Mesenchymal stem cell (in vitro differentiated cells and primary cell): ENCODE data around the gene HOXA3.
A peak's percentile ranks its signal among the peaks of the same experiment; 100 is the strongest.

Experiments used
- DNase-seq: peaks from one replicate; pipeline ENCODE4 v3.0.0-alpha.2; 2013
- H2AFZ ChIP-seq: one replicate; pipeline ENCODE4 v1.6.1; 2013; ENCODE audit warnings: low read depth, mild to moderate bottlenecking, control low read depth, inconsistent platforms, low read length, moderate library complexity
- H2AK5ac ChIP-seq: 2 replicates; pipeline ENCODE4 v1.6.1; 2013; ENCODE audit warnings: low read length, moderate library complexity, mild to moderate bottlenecking, inconsistent platforms; ENCODE audit not compliant: severe bottlenecking
- H2BK120ac ChIP-seq: one replicate; pipeline ENCODE4 v1.6.1; 2013; ENCODE audit warnings: low read depth, mild to moderate bottlenecking, inconsistent platforms, low read length, moderate library complexity
- H2BK12ac ChIP-seq, 2 experiments: one replicate each; pipeline ENCODE4 v1.6.1; 2013; ENCODE audit warnings: inconsistent platforms in 2 of 2, low read length in 2 of 2, mild to moderate bottlenecking in 2 of 2, moderate library complexity in 2 of 2, control low read depth in 1 of 2
- H2BK15ac ChIP-seq: one replicate; pipeline ENCODE4 v1.6.1; 2013; ENCODE audit warnings: mild to moderate bottlenecking, low read depth, inconsistent platforms; ENCODE audit not compliant: poor library complexity, severe bottlenecking
- H2BK5ac ChIP-seq: 2 replicates; pipeline ENCODE4 v1.6.1; 2013; ENCODE audit warnings: low read depth, mild to moderate bottlenecking, low read length, control low read depth, inconsistent platforms; ENCODE audit not compliant: poor library complexity, severe bottlenecking
- H3K14ac ChIP-seq, 2 experiments: one replicate each; pipeline ENCODE4 v1.6.1; 2013; ENCODE audit warnings: inconsistent platforms in 2 of 2, low read length in 2 of 2, control low read depth in 1 of 2, mild to moderate bottlenecking in 1 of 2, moderate library complexity in 1 of 2
- H3K18ac ChIP-seq, 2 experiments: one replicate each; pipeline ENCODE4 v1.6.1; 2013; ENCODE audit warnings: inconsistent platforms in 2 of 2, low read length in 2 of 2, control low read depth in 1 of 2, low read depth in 1 of 2, mild to moderate bottlenecking in 1 of 2
- H3K23ac ChIP-seq, 2 experiments: one replicate each; pipeline ENCODE4 v1.6.1; 2013; ENCODE audit warnings: inconsistent platforms in 2 of 2, low read length in 2 of 2, mild to moderate bottlenecking in 2 of 2, moderate library complexity in 2 of 2, control low read depth in 1 of 2
- H3K27ac ChIP-seq: 2 replicates; pipeline ENCODE4 v1.5.1; 2013; ENCODE audit warnings: mild to moderate bottlenecking, moderate library complexity, low read length, control low read depth, inconsistent platforms; ENCODE audit not compliant: poor library complexity, severe bottlenecking
- H3K27me3 ChIP-seq, 2 experiments: 2 replicates each; pipeline versions ENCODE4 v1.6.1 to v1.7.0; 2013; ENCODE audit warnings: low read length in 2 of 2, mild to moderate bottlenecking in 2 of 2, moderate library complexity in 2 of 2, control low read depth in 1 of 2, inconsistent platforms in 1 of 2; ENCODE audit not compliant: control insufficient read depth in 1 of 2, insufficient read depth in 1 of 2
- H3K36me3 ChIP-seq, 2 experiments: 2 replicates each; pipeline versions ENCODE4 v1.6.1 to v1.7.0; 2013; ENCODE audit warnings: low read length in 2 of 2, control low read depth in 1 of 2, inconsistent platforms in 1 of 2, low read depth in 1 of 2, mild to moderate bottlenecking in 1 of 2; ENCODE audit not compliant: insufficient read depth in 2 of 2, control insufficient read depth in 1 of 2
- H3K4ac ChIP-seq, 2 experiments: one replicate each; pipeline ENCODE4 v1.6.1; 2013; ENCODE audit warnings: inconsistent platforms in 2 of 2, low read length in 2 of 2, mild to moderate bottlenecking in 2 of 2, moderate library complexity in 2 of 2, control low read depth in 1 of 2, low read depth in 1 of 2
- H3K4me1 ChIP-seq: 2 replicates; pipeline ENCODE4 v1.6.1; 2013; ENCODE audit warnings: low read depth, low read length, control low read depth; ENCODE audit not compliant: control insufficient read depth, insufficient read depth
- H3K4me2 ChIP-seq: 2 replicates; pipeline ENCODE4 v1.6.1; 2013; ENCODE audit warnings: low read length, mild to moderate bottlenecking, inconsistent platforms; ENCODE audit not compliant: poor library complexity, severe bottlenecking
- H3K4me3 ChIP-seq, 2 experiments: 2 replicates each; pipeline versions ENCODE4 v1.5.1 to v1.7.0; 2013; ENCODE audit warnings: low read length in 2 of 2, mild to moderate bottlenecking in 2 of 2, control low read depth in 1 of 2, low read depth in 1 of 2; ENCODE audit not compliant: insufficient read depth in 1 of 2
- H3K79me1 ChIP-seq: replicated peaks from 2 replicates; pipeline ENCODE4 v1.6.1; 2013; ENCODE audit warnings: mild to moderate bottlenecking, control low read depth, low read length, inconsistent platforms; ENCODE audit not compliant: poor library complexity, severe bottlenecking
- H3K9ac ChIP-seq: 2 replicates; pipeline ENCODE4 v1.7.0; 2013; ENCODE audit warnings: mild to moderate bottlenecking, low read length, moderate library complexity
- H3K9me3 ChIP-seq: 2 replicates; pipeline ENCODE4 v1.7.0; 2013; ENCODE audit warnings: mild to moderate bottlenecking, low read length; ENCODE audit not compliant: control insufficient read depth
- H4K8ac ChIP-seq: one replicate; pipeline ENCODE4 v1.6.1; 2013; ENCODE audit warnings: inconsistent platforms, mild to moderate bottlenecking, low read length, moderate library complexity
- H4K91ac ChIP-seq: one replicate; pipeline ENCODE4 v1.6.1; 2013; ENCODE audit warnings: mild to moderate bottlenecking, low read length, inconsistent platforms
- WGBS: methylation state at CpG from one replicate; pipeline ENCODE4 v1.1.7; 2013; ENCODE audit warnings: mixed read lengths; 5-methylcytosine and 5-hydroxymethylcytosine counted together

HOXA3 gene

DNA sequence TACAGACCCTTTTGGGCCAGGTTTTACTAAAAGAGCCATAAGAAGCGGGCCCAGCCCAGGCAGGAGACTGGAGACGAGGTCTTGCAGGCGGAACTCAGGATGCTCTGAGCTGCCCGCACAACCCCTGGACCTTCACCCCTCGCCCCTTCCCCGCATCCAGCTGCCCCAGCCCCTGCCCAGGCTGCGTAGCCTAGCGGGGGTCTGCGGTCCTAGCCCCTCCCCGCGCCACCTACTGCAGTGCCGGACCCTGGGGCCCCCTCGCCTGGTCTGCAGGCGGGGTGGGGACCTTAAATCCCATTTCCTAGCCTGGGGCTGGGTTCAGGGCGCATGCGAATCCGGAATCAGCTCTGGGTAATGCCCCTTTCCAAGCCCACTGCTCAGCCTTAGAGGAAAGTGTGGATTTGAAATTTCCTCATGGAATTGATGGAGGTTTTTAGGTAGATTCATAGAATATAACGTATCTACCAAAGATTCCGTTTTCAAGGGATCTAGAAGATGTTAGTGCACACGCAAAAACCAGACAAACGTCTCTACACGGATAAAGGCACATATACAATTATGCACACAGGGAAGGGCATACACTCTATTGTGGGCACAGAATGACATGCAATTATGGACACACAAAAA, 546 bp upstream of the HOXA3 start:
- H4K8ac ChIP-seq: peak overlapping the region; percentile 10
- H3K4me1 ChIP-seq: peaks cover 17% of the 10 kb centered on the region
- H3K23ac ChIP-seq: no peak overlapping the region
- no peak overlapping the region for H3K4me2 ChIP-seq
- H2AFZ ChIP-seq: no peak overlapping the region
- H4K91ac ChIP-seq: no peak overlapping the region
- H2AK5ac ChIP-seq: no peak overlapping the region
- H3K27me3 ChIP-seq: peaks cover 0 to 75% of the 10 kb centered on the region in 2 experiments
- WGBS: 70% methylated on average over 22 of the region's 22 CpGs
- no peak overlapping the region for H3K4ac ChIP-seq
- no peak overlapping the region for H2BK5ac ChIP-seq
- H2BK120ac ChIP-seq: no peak overlapping the region
- no peak for DNase-seq
- H3K36me3 ChIP-seq: peaks cover 0 to 35% of the 10 kb centered on the region in 2 experiments
- H2BK15ac ChIP-seq: no peak overlapping the region
- peak overlapping the region; percentile 90 for H3K9ac ChIP-seq
- no peak overlapping the region for H3K14ac ChIP-seq
- peak overlapping the region in 1 of 2 experiments; percentile 82 for H3K4me3 ChIP-seq
- H3K18ac ChIP-seq: no peak overlapping the region
- H2BK12ac ChIP-seq: peak overlapping the region in 1 of 2 experiments; percentile 38
- no peak overlapping the region for H3K27ac ChIP-seq
- H3K9me3 ChIP-seq: no peaks in the 10 kb centered on the region
- H3K79me1 ChIP-seq: peaks cover 17% of the 10 kb centered on the region

DNA sequence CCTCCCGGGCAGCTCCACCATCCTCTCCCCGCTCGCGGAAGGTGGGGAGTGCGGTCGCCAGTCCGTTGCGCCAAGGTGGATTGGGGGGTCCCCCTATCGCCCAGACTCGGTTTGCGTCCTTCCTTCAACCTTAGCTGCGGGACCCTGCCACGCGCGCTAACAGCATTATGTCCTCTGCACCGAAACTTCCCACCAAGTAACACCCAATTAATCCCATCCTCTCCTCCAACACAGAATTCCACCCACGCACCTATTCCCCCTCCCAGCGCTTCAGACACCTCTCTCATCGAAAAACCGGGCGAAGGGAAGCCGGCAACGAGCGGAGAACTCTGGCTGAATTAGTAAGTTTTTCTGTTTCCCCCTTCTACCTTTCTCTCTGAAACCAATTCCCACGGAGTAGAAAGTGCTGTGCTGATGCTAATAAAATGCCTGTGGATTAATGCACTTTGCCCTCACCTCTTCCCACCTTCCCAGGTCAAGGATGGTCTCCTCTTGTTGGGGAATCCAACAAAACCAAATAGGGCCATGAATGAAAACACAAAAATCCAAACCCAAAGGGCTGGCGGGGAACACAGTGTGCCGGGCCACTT, 947 bp downstream of the HOXA3 start:
- peak overlapping the region; percentile 90 for H3K9ac ChIP-seq
- H3K27me3 ChIP-seq: peaks cover 0 to 67% of the 10 kb centered on the region in 2 experiments
- H3K18ac ChIP-seq: no peak overlapping the region
- peaks cover 13% of the 10 kb centered on the region for H3K4me1 ChIP-seq
- H2BK15ac ChIP-seq: no peak overlapping the region
- no peak overlapping the region for H2BK120ac ChIP-seq
- WGBS: 45% methylated on average over 23 of the region's 27 CpGs
- H3K79me1 ChIP-seq: peaks cover 21% of the 10 kb centered on the region
- H3K4me3 ChIP-seq: peak overlapping the region in 1 of 2 experiments; percentile 82
- peak overlapping the region in 1 of 2 experiments; percentile 29 for H3K4ac ChIP-seq
- no peak overlapping the region for H4K8ac ChIP-seq
- H2BK5ac ChIP-seq: no peak overlapping the region
- no peaks in the 10 kb centered on the region for H3K9me3 ChIP-seq
- H3K23ac ChIP-seq: no peak overlapping the region
- H2BK12ac ChIP-seq: no peak overlapping the region
- H3K14ac ChIP-seq: no peak overlapping the region
- H3K27ac ChIP-seq: no peak overlapping the region
- H2AK5ac ChIP-seq: no peak overlapping the region
- H3K4me2 ChIP-seq: no peak overlapping the region
- no peak overlapping the region for H4K91ac ChIP-seq
- no peak overlapping the region for H2AFZ ChIP-seq
- DNase-seq: no peak
- peaks cover 2 to 35% of the 10 kb centered on the region in 2 experiments for H3K36me3 ChIP-seq

DNA sequence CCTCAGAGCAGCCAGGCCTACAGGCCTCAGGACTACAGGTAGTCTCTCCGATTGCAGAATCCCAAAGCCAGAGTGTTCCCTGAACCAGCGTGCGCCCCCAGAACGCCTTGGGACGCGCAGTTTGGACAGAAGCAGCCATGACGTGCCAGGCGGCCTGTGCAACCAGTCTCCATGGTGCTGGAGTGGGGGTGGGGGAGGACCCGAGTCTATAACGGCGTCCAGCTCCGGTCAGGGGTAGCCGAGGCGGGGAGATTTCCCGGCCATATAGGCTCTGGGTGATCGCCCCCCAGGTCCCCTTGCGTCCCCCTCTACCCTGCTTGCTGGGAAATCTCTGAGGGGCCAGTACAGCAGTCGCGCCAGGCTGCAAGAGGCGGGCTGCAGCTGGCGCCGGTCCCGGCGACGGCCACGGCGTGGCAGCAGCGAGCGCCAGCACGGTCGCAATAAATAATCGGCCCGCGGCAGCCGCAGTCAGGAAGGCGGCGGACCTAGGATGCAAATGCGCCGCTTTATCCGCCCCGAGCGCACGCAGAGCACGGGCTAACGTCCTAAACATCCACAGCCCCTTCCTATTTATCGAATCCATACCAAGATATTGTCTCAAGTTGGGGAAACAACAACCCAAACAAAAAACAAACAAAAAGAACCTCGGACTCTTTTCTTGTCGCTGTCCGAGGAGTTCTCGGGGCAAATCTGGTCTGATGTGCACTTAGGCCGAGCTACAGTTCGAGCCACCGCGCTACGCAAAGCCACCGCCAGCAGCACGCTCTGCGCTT, 1.6 kb downstream of the HOXA3 start:
- Histone ChIP-seq H3K9ac (peak overlapping the region; percentile 90), H3K9me3 (no peaks in the 10 kb centered on the region), H2BK15ac (no peak overlapping the region), H3K27me3 (peaks cover 0 to 61% of the 10 kb centered on the region in 2 experiments), H2AFZ (no peak overlapping the region), H3K4me1 (peaks cover 13% of the 10 kb centered on the region), H3K18ac (no peak overlapping the region), H3K36me3 (peaks cover 8 to 32% of the 10 kb centered on the region in 2 experiments), H3K27ac (no peak overlapping the region), H2BK120ac (no peak overlapping the region), H3K79me1 (peaks cover 22% of the 10 kb centered on the region), H4K91ac (no peak overlapping the region), H3K4me3 (peak overlapping the region in 1 of 2 experiments; percentile 82), H3K14ac (no peak overlapping the region), H2BK5ac (no peak overlapping the region), H3K23ac (no peak overlapping the region), H4K8ac (no peak overlapping the region), H3K4ac (peak overlapping the region in 1 of 2 experiments; percentile 29), H2AK5ac (no peak overlapping the region), H2BK12ac (no peak overlapping the region), H3K4me2 (no peak overlapping the region)
- DNase-seq: peak; percentile 65
- WGBS: 34% methylated on average over 58 of the region's 58 CpGs
